K562 (cell line): ENCODE data around the gene CPB1. TPM values are rescaled to one million over a fixed set of nuclear protein-coding genes. Genes with fewer than 3 reads are reported as not detected.

Source experiments
- ATAC-seq: fragments of 200-7000 bp; cut with Tn5 transposase; 3 replicates; pipeline ENCODE4 v1.9.1; 2020; ENCODE audit warnings: moderate library complexity
- BruUV-seq: library from RNA; stranded (reverse); fragments of 400-500 nt; replicated peaks from 2 replicates; lab custom pipeline; 2021; lab: Mats Ljungman, UMichigan
- CTCF ChIA-PET: fragments of 300-600 bp; formaldehyde crosslinking; extraction: SDS; loops from one replicate; lab custom pipeline; 2021; ENCODE audit warnings: low intra/inter-chr PET ratio; lab: Yijun Ruan, JAX
- POLR2A ChIA-PET: fragments of 300-600, 350-650 bp; sonication (Branson Sonifier 250); formaldehyde crosslinking; extraction: SDS; loops from one replicate; lab custom pipeline; 2021; ENCODE audit warnings: antibody characterized with exemption, inconsistent platforms; lab: Yijun Ruan, JAX
- DNase-seq, 4 experiments: peaks; one replicate each; pipeline versions ENCODE4 v3.0.0 to v3.0.0-alpha.2; 2011 to 2018; ENCODE audit warnings: low spot score in 3 of 4, mixed read lengths in 3 of 4; ENCODE audit errors: extremely low read depth in 1 of 4
- FAIRE-seq: peaks from 2 replicates; lab custom pipeline; 2011; peaks lifted over from hg19 to GRCh38; lab: Jason Lieb, UNC
- H2AFZ ChIP-seq: 2 replicates; pipeline ENCODE4 v1.6.0; 2011; ENCODE audit warnings: low read depth, low read length, control low read depth, inconsistent platforms
- H3K27ac ChIP-seq: fragments of 200-600 bp; 3 replicates; pipeline ENCODE4 v1.8.0; 2011; ENCODE audit warnings: low read depth, mild to moderate bottlenecking, control low read depth, inconsistent platforms, low read length, moderate library complexity, mixed read lengths; ENCODE audit errors: extremely low read depth
- H3K27me3 ChIP-seq, 2 experiments: fragments of 300-600 bp in 1 of 2; 2 replicates in 1 of 2; 3 replicates in 1 of 2; pipeline versions ENCODE4 v1.6.0 to v1.8.0; 2011; ENCODE audit warnings: inconsistent platforms in 2 of 2, low read length in 2 of 2, mild to moderate bottlenecking in 1 of 2, mixed read lengths in 1 of 2, moderate library complexity in 1 of 2; ENCODE audit not compliant: control insufficient read depth in 2 of 2, insufficient read depth in 2 of 2
- H3K36me3 ChIP-seq: fragments of 300-600 bp; 3 replicates; pipeline ENCODE4 v1.8.0; 2011; ENCODE audit warnings: mild to moderate bottlenecking, low read length, inconsistent platforms; ENCODE audit not compliant: control insufficient read depth, insufficient read depth
- H3K4me1 ChIP-seq, 2 experiments: fragments of 200-600 bp in 1 of 2; replicated peaks in 1 of 2; 2 replicates in 1 of 2; 3 replicates in 1 of 2; pipeline versions ENCODE4 v1.5.1 to v1.8.0; 2011; ENCODE audit warnings: inconsistent platforms in 2 of 2, low read length in 2 of 2, mild to moderate bottlenecking in 1 of 2, mixed read lengths in 1 of 2, moderate library complexity in 1 of 2; ENCODE audit not compliant: control insufficient read depth in 2 of 2, insufficient read depth in 2 of 2
- H3K4me2 ChIP-seq: 2 replicates; pipeline ENCODE4 v1.6.1; 2011; ENCODE audit warnings: low read length, control low read depth, inconsistent platforms, mixed read lengths; ENCODE audit not compliant: insufficient read depth
- H3K4me3 ChIP-seq: fragments of 200-600 bp; sonication (generic), shearing (Covaris generic); 2 replicates; pipeline ENCODE4 v1.5.1; 2016; ENCODE audit warnings: control low read depth, inconsistent platforms
- H3K79me2 ChIP-seq: fragments of 200-600 bp; 3 replicates; pipeline ENCODE4 v1.8.0; 2011; ENCODE audit warnings: low read length, inconsistent platforms; ENCODE audit not compliant: control insufficient read depth, insufficient read depth
- H3K9ac ChIP-seq, 2 experiments: 2 replicates each; pipeline versions ENCODE4 v1.6.0 to v1.6.1; 2011; ENCODE audit warnings: low read depth in 2 of 2, low read length in 2 of 2, control low read depth in 1 of 2, inconsistent platforms in 1 of 2, mild to moderate bottlenecking in 1 of 2, mixed read lengths in 1 of 2; ENCODE audit not compliant: insufficient read depth in 1 of 2
- H3K9me1 ChIP-seq: one replicate; pipeline ENCODE4 v1.6.0; 2011; ENCODE audit warnings: inconsistent platforms, mild to moderate bottlenecking, low read length, moderate library complexity; ENCODE audit not compliant: control insufficient read depth, insufficient read depth
- H3K9me3 ChIP-seq: replicated peaks from 2 replicates; pipeline ENCODE4 v1.5.1; 2011; ENCODE audit warnings: low read depth, low read length, inconsistent platforms; ENCODE audit not compliant: control insufficient read depth, insufficient read depth
- H4K20me1 ChIP-seq: replicated peaks from 2 replicates; pipeline ENCODE4 v1.6.1; 2011; ENCODE audit warnings: low read length, inconsistent platforms, mixed read lengths; ENCODE audit not compliant: control insufficient read depth, insufficient read depth
- CREB3L1 ChIP-seq: fragments of 450-650 bp; IDR thresholded peaks from 2 replicates; pipeline ENCODE4 v1.6.1; 2014; ENCODE audit warnings: low read depth, mild to moderate bottlenecking, moderate library complexity, borderline replicate concordance
- E2F5 ChIP-seq: sonication (generic); formaldehyde crosslinking; IDR thresholded peaks from 2 replicates; pipeline ENCODE4 v1.8.0; 2022; ENCODE audit warnings: mild to moderate bottlenecking, missing genetic modification reagents
- MBD1 ChIP-seq: fragments of 250-450 bp; sonication (Bioruptor Pico); IDR thresholded peaks from 2 replicates; pipeline ENCODE4 v1.8.0; 2022; ENCODE audit warnings: inconsistent platforms
- NEUROD1 ChIP-seq: fragments of 150-350 bp; IDR thresholded peaks from 2 replicates; pipeline ENCODE4 v1.6.1; 2014; ENCODE audit warnings: borderline replicate concordance, low read length, low read depth; ENCODE audit not compliant: partially characterized antibody
- RAD51 ChIP-seq: fragments of 450-650 bp; IDR thresholded peaks from 2 replicates; pipeline ENCODE4 v1.7.1; 2016; ENCODE audit warnings: low read depth, mild to moderate bottlenecking, borderline replicate concordance
- RREB1 ChIP-seq: fragments of 250-450 bp; sonication (Bioruptor Pico); IDR thresholded peaks from 2 replicates; pipeline ENCODE4 v1.4.0; 2020
- SNAPC5 ChIP-seq: fragments of 250-450 bp; sonication (Bioruptor Pico); IDR thresholded peaks from 2 replicates; pipeline ENCODE4 v1.8.0; 2021; ENCODE audit warnings: moderate library complexity, mild to moderate bottlenecking, inconsistent platforms
- ZNF12 ChIP-seq: sonication (generic); formaldehyde crosslinking; IDR thresholded peaks from 2 replicates; pipeline ENCODE4 v1.4.0; 2020; ENCODE audit warnings: mild to moderate bottlenecking, missing genetic modification reagents
- ZNF583 ChIP-seq: fragments of 250-450 bp; sonication (Bioruptor Pico); IDR thresholded peaks from 2 replicates; pipeline ENCODE4 v1.4.0; 2020
- WGBS: fragments of 100-300 bp; shearing (Covaris generic); methylation state at CpG from one replicate; pipeline ENCODE4 v1.1.6; 2016; ENCODE audit warnings: low coverage, mixed read lengths; ENCODE audit not compliant: insufficient coverage; ENCODE audit errors: missing lambda C conversion rate; 5-methylcytosine and 5-hydroxymethylcytosine counted together
- in situ Hi-C: fragments of 300-500 bp; cut with MboI; formaldehyde crosslinking; loops from 4 replicates; pipeline ENCODE4 v1.15.0; 2018; ENCODE audit warnings: inconsistent platforms, mixed read lengths
- intact Hi-C: fragments of 100-400 bp; cut with micrococcal nuclease; formaldehyde crosslinking; loops from 2 replicates; pipeline ENCODE4 v1.14.2; 2022
- polyA plus RNA-seq, 8 experiments: library from polyadenylated mRNA; depleted of rRNA in 4 of 8; stranded (reverse) in 5 of 8; unstranded in 3 of 8; fragments of >200 nt; fragmentation: Nextera tagmentation in 2 of 8; fragmentation: Illumina TruSeq in 1 of 8; extraction: Ambion mirVana in 2 of 8; extraction: Trizol in 1 of 8; gene quantifications; 2 replicates each; pipeline versions ENCODE4 v1.2.1 to v1.2.3, GENCODE V29; 2011 to 2014; ENCODE audit warnings: inconsistent platforms in 1 of 8, missing spikeins in 1 of 8
- total RNA-seq, 7 experiments: library from RNA; depleted of rRNA in 6 of 7; stranded (reverse); fragments of >200 nt in 6 of 7; fragmentation: Illumina TruSeq in 2 of 7; extraction: Trizol in 2 of 7; gene quantifications; 2 replicates each; pipeline versions ENCODE4 v1.2.1 to v1.2.3, GENCODE V29; 2011 to 2021; ENCODE audit warnings: low replicate concordance in 1 of 7

The CPB1 gene
- total and polyA plus RNA-seq, 9 of the 15 experiments (the other 6 are each of a cell fraction or from before 2014, with no cell fraction given), result 3.7 TPM; not detected in 8

- no TSS peak for BruUV-seq
- H3K4me1 ChIP-seq, result no peaks in the 10 kb centered on the region
- in situ Hi-C loops (no loop called here), intact Hi-C loops (no loop called here)
- CTCF ChIA-PET, result no interaction called here
- no peak overlapping the region for H3K4me3 ChIP-seq
- H3K79me2 ChIP-seq, result no peaks in the 10 kb centered on the region
- no peaks in the 10 kb centered on the region for H3K36me3 ChIP-seq
- no peak for TF ChIP-seq ZNF12 (CRISPR knock-in tag)
- TF ChIP-seq SNAPC5, result no peak
- no peak for TF ChIP-seq ZNF583 (CRISPR knock-in tag)
- TF ChIP-seq CREB3L1, result no peak
- no peak for TF ChIP-seq RAD51
- no peak for TF ChIP-seq NEUROD1
- TF ChIP-seq MBD1 (CRISPR knock-in tag), result no peak
- no peak for TF ChIP-seq E2F5 (CRISPR knock-in tag)
- TF ChIP-seq RREB1, result no peak
- DNase-seq (no peak), FAIRE-seq (no peak), ATAC-seq (no peak)
- POLR2A ChIA-PET, result no interaction called here
- no peak overlapping the region for H3K4me2 ChIP-seq
- no peak overlapping the region for H3K27ac ChIP-seq
- no peaks in the 10 kb centered on the region for H3K9me1 ChIP-seq
- H3K9ac ChIP-seq, result no peak overlapping the region
- no peaks in the 10 kb centered on the region for H3K9me3 ChIP-seq
- H4K20me1 ChIP-seq, result no peaks in the 10 kb centered on the region
- no peaks in the 10 kb centered on the region for H3K27me3 ChIP-seq
- 0% methylated on average over 2 of the region's 2 CpGs for WGBS
- no peak overlapping the region for H2AFZ ChIP-seq
These were observed 11.2 kb upstream of the CPB1 start for GRCh38 chr3:148816427-148816826.
